B cell (primary cell): ENCODE data around the gene MYL12B. TPM values are rescaled to one million over a fixed set of nuclear protein-coding genes. Genes with fewer than 3 reads are reported as not detected.

ENCODE experiments used
- ATAC-seq: fragments of 200-7000 bp; cut with Tn5 transposase; one replicate; pipeline ENCODE4 v1.10.0; 2021; ENCODE audit warnings: low read depth, mild to moderate bottlenecking, moderate number of reproducible peaks, moderate library complexity
- CTCF ChIA-PET: fragments of 350-600 bp; sonication (Branson Sonifier 250); formaldehyde crosslinking; loops from one replicate; lab custom pipeline; 2021; ENCODE audit warnings: antibody characterized with exemption, inconsistent platforms; lab: Charles Lee
- POLR2A ChIA-PET: fragments of 350-600 bp; sonication (Branson Sonifier 250); formaldehyde crosslinking; loops from one replicate; lab custom pipeline; 2021; ENCODE audit warnings: antibody characterized with exemption; lab: Charles Lee
- DNase-seq: peaks from one replicate; pipeline ENCODE4 v3.0.0; 2013
- H2AFZ ChIP-seq: 2 replicates; pipeline ENCODE4 v1.6.1; 2012; ENCODE audit warnings: mild to moderate bottlenecking, low read depth, low read length; ENCODE audit not compliant: insufficient read depth, poor library complexity, severe bottlenecking
- H3K27ac ChIP-seq, 2 donors: 1 replicate in 1 of 2; 2 replicates in 1 of 2; pipeline ENCODE4 v1.5.1; 2012 to 2013; ENCODE audit warnings: low read length in 2 of 2, mild to moderate bottlenecking in 2 of 2, moderate library complexity in 1 of 2
- H3K27me3 ChIP-seq, 4 experiments: fragments of 200-600 bp in 1 of 4; sonication (generic) in 1 of 4; replicated peaks in 1 of 4; 1 replicate in 2 of 4; 2 replicates in 2 of 4; pipeline versions ENCODE4 v1.6.1 to v1.7.0; 2013 to 2016; ENCODE audit warnings: low read length in 3 of 4, mild to moderate bottlenecking in 2 of 4, mixed read lengths in 1 of 4, moderate library complexity in 1 of 4; ENCODE audit not compliant: insufficient read depth in 4 of 4, control insufficient read depth in 3 of 4; ENCODE audit errors: control extremely low read depth in 1 of 4
- H3K36me3 ChIP-seq, 2 experiments: replicated peaks in 1 of 2; 1 replicate in 1 of 2; 2 replicates in 1 of 2; pipeline versions ENCODE4 v1.6.1 to v1.7.1; 2013; ENCODE audit warnings: low read length in 1 of 2; ENCODE audit not compliant: insufficient read depth in 2 of 2, control insufficient read depth in 1 of 2; ENCODE audit errors: control extremely low read depth in 1 of 2, extremely low read depth in 1 of 2
- H3K4me1 ChIP-seq, 2 donors: fragments of 200-600 bp in 1 of 2; sonication (generic) in 1 of 2; 1 replicate in 1 of 2; 2 replicates in 1 of 2; pipeline versions ENCODE4 v1.5.1 to v1.6.1; 2013 to 2017; ENCODE audit warnings: low read length in 2 of 2; ENCODE audit not compliant: control insufficient read depth in 2 of 2, insufficient read depth in 2 of 2
- H3K4me2 ChIP-seq: replicated peaks from 2 replicates; pipeline ENCODE3; 2012; ENCODE audit warnings: mild to moderate bottlenecking, low read depth, low read length; ENCODE audit not compliant: poor library complexity, severe bottlenecking
- H3K4me3 ChIP-seq, 5 experiments: fragments of 200-600 bp in 1 of 5; sonication (generic) in 1 of 5; 1 replicate in 3 of 5; 2 replicates in 2 of 5; pipeline versions ENCODE4 v1.5.1 to v1.7.0; 2011 to 2016; ENCODE audit warnings: low read length in 4 of 5, mild to moderate bottlenecking in 4 of 5, low read depth in 2 of 5, control low read depth in 1 of 5, moderate library complexity in 1 of 5; ENCODE audit not compliant: insufficient read depth in 1 of 5; ENCODE audit errors: control extremely low read depth in 1 of 5, extremely low read depth in 1 of 5
- H3K79me2 ChIP-seq: fragments of 200-600 bp; sonication (generic); one replicate; pipeline ENCODE4 v1.6.0; 2016; ENCODE audit warnings: low read length; ENCODE audit not compliant: control insufficient read depth, insufficient read depth
- H3K9ac ChIP-seq: fragments of 200-600 bp; sonication (generic); 2 replicates; pipeline ENCODE4 v1.6.1; 2017; ENCODE audit warnings: mild to moderate bottlenecking, low read length, moderate library complexity
- H3K9me3 ChIP-seq, 3 donors: one replicate each; pipeline versions ENCODE4 v1.6.1 to v1.7.1; 2013; ENCODE audit warnings: low read length in 2 of 3; ENCODE audit not compliant: control insufficient read depth in 2 of 3, insufficient read depth in 1 of 3; ENCODE audit errors: control extremely low read depth in 1 of 3
- H4K20me1 ChIP-seq: 2 replicates; pipeline ENCODE4 v1.6.0; 2012; ENCODE audit warnings: mild to moderate bottlenecking, low read length; ENCODE audit not compliant: insufficient read depth, control insufficient read depth, poor library complexity, severe bottlenecking
- H3K27ac Mint-ChIP-seq: one replicate; pipeline ENCODE4 v1.8.0; 2021; ENCODE audit warnings: mixed read lengths
- H3K27me3 Mint-ChIP-seq: one replicate; pipeline ENCODE4 v1.8.0; 2021; ENCODE audit warnings: mixed read lengths
- H3K4me1 Mint-ChIP-seq: one replicate; pipeline ENCODE4 v1.8.0; 2021; ENCODE audit warnings: mixed read lengths
- H3K4me3 Mint-ChIP-seq: one replicate; pipeline ENCODE4 v1.8.0; 2021; ENCODE audit warnings: mixed read lengths
- H3K9me3 Mint-ChIP-seq: one replicate; pipeline ENCODE4 v1.8.0; 2022; ENCODE audit warnings: mixed read lengths; ENCODE audit not compliant: insufficient read depth
- CTCF ChIP-seq: fragments of 200-600 bp; IDR thresholded peaks from one replicate; pipeline ENCODE4 v1.8.0; 2022; ENCODE audit warnings: antibody characterized with exemption, mild to moderate bottlenecking
- EZH2 ChIP-seq: IDR thresholded peaks from 2 replicates; pipeline ENCODE4 v1.6.1; 2012; ENCODE audit warnings: borderline replicate concordance, low read depth, mild to moderate bottlenecking, moderate library complexity, low read length; ENCODE audit not compliant: insufficient read depth, poor library complexity, severe bottlenecking
- WGBS: methylation state at CpG from one replicate; pipeline ENCODE4 v1.1.5; 2013; ENCODE audit warnings: missing lambda C conversion rate; ENCODE audit not compliant: insufficient coverage; 5-methylcytosine and 5-hydroxymethylcytosine counted together
- intact Hi-C: fragments of 100-400 bp; cut with micrococcal nuclease; formaldehyde crosslinking; loops from one replicate; pipeline ENCODE4 v1.10.0; 2022
- polyA plus RNA-seq: library from polyadenylated mRNA; depleted of rRNA; stranded (reverse); fragments of >200 nt; gene quantifications from 2 replicates; pipeline ENCODE4 v1.2.3, GENCODE V29; 2012
- total RNA-seq, 2 donors: library from RNA; stranded (reverse); fragments of 120-200 nt in 1 of 2; gene quantifications; 1 replicate in 1 of 2; 2 replicates in 1 of 2; pipeline versions ENCODE4 v1.2.3 to v1.2.4, GENCODE V29; 2013 to 2022

MYL12B gene
- total and polyA plus RNA-seq, 2 donors (not counting 1 experiment from before 2014, with no cell fraction given): 127 to 139 TPM

DNA sequence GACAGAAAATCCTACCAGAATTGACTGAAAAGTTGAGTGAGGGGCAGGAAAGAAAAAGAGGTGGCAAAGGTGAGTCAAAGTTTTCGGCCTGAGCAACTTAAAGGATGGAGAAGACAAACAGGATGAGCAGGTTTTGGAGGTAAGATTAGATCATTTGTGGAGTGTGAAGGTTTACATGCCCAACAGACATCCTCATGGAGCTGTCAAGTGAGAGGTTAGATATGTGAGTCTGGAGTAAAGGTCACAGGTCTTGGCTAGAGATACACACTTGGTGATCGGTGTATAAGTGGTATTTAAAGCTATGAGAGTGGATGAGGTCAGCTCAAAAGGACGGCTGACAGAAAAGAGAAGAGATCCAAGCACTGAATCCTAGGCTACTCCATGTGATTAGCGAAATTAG lies 25.5 kb upstream of the MYL12B start:
- Histone ChIP-seq H3K79me2 (no peaks in the 10 kb centered on the region), H3K36me3 (peaks cover 0 to 1% of the 10 kb centered on the region in 2 experiments), H3K27ac (no peak overlapping the region), H3K9me3 (peaks cover 0 to 5% (median 4%) of the 10 kb centered on the region in 3 donors), H3K4me3 (no peak overlapping the region), H4K20me1 (no peaks in the 10 kb centered on the region), H2AFZ (no peak overlapping the region), H3K4me1 (no peaks in the 10 kb centered on the region), H3K27me3 (no peaks in the 10 kb centered on the region), H3K9ac (no peak overlapping the region), H3K4me2 (no peak overlapping the region)
- CTCF ChIA-PET: no interaction called here
- Mint-ChIP-seq H3K4me3 (no peak overlapping the region), H3K9me3 (peaks cover 4% of the 10 kb centered on the region), H3K27me3 (no peaks in the 10 kb centered on the region), H3K27ac (no peak overlapping the region), H3K4me1 (no peaks in the 10 kb centered on the region)
- TF ChIP-seq CTCF: no peak
- no peak for TF ChIP-seq EZH2
- WGBS: 96% methylated on average over 4 of the region's 4 CpGs
- ATAC-seq (no peak), DNase-seq (no peak)
- POLR2A ChIA-PET: no interaction called here
- intact Hi-C loops: no loop called here

- H3K27ac ChIP-seq: no peak overlapping the region
- H3K79me2 ChIP-seq: no peaks in the 10 kb centered on the region
- Mint-ChIP-seq H3K27me3 (no peaks in the 10 kb centered on the region), H3K4me3 (no peak overlapping the region), H3K4me1 (peaks cover under 1% of the 10 kb centered on the region), H3K27ac (peak overlapping the region; percentile 0), H3K9me3 (peaks cover 4% of the 10 kb centered on the region)
- no peak for TF ChIP-seq CTCF
- TF ChIP-seq EZH2: no peak
- no peak overlapping the region for H3K4me2 ChIP-seq
- no peak overlapping the region for H2AFZ ChIP-seq
- WGBS: 100% methylated on average over 2 of the region's 2 CpGs
- no peak overlapping the region for H3K9ac ChIP-seq
- intact Hi-C loops: no loop called here
- no peak overlapping the region for H3K4me3 ChIP-seq
- H3K4me1 ChIP-seq: no peaks in the 10 kb centered on the region
- H3K36me3 ChIP-seq: peaks cover 0 to 1% of the 10 kb centered on the region in 2 experiments
- no peak for ATAC-seq
- no peak for DNase-seq
- ChIA-PET POLR2A (no interaction called here), CTCF (interaction anchor here (0.8 to 1.8 kb wide), 8 partner anchors 52 to 254 kb away, joined by 3 to 6 read pairs (median 4); no protein-coding TSS in a partner anchor)
- H3K9me3 ChIP-seq: peaks cover 2 to 17% (median 12%) of the 10 kb centered on the region in 3 donors
- no peaks in the 10 kb centered on the region for H3K27me3 ChIP-seq
- H4K20me1 ChIP-seq: no peaks in the 10 kb centered on the region
These were observed 23.2 kb upstream of the MYL12B start for GRCh38 chr18:3238742-3239141.
